Ishikawa (cell line): ENCODE data around the gene ELP4.

Experiments used
- CEBPB ChIP-seq: IDR thresholded peaks from 2 replicates; pipeline ENCODE4 v1.6.1; 2012
- CREB1 ChIP-seq: IDR thresholded peaks from 2 replicates; pipeline ENCODE4 v1.6.1; 2012; ENCODE audit warnings: low read depth
- EGR1 ChIP-seq: IDR thresholded peaks from 2 replicates; pipeline ENCODE4 v1.6.1; 2012
- EP300 ChIP-seq: IDR thresholded peaks from 2 replicates; pipeline ENCODE4 v1.6.1; 2012; ENCODE audit warnings: borderline replicate concordance
- FOXM1 ChIP-seq: IDR thresholded peaks from 2 replicates; pipeline ENCODE4 v1.6.1; 2012; ENCODE audit warnings: low read depth, borderline replicate concordance
- MAX ChIP-seq: IDR thresholded peaks from 2 replicates; pipeline ENCODE4 v1.6.1; 2012
- NFIC ChIP-seq: IDR thresholded peaks from 2 replicates; pipeline ENCODE4 v1.6.1; 2012
- RAD21 ChIP-seq: IDR thresholded peaks from 2 replicates; pipeline ENCODE4 v1.6.1; 2012; ENCODE audit warnings: low read depth
- REST ChIP-seq: IDR thresholded peaks from 2 replicates; pipeline ENCODE4 v1.6.1; 2012; ENCODE audit warnings: low read depth, mild to moderate bottlenecking
- TAF1 ChIP-seq: IDR thresholded peaks from 2 replicates; pipeline ENCODE4 v1.6.1; 2012; ENCODE audit warnings: low read depth, mild to moderate bottlenecking
- TCF12 ChIP-seq: IDR thresholded peaks from 2 replicates; pipeline ENCODE4 v1.6.1; 2012; ENCODE audit warnings: low read depth
- TEAD4 ChIP-seq: IDR thresholded peaks from 2 replicates; pipeline ENCODE4 v1.6.1; 2012
- USF1 ChIP-seq: IDR thresholded peaks from 2 replicates; pipeline ENCODE4 v1.6.1; 2012
- YY1 ChIP-seq: IDR thresholded peaks from 2 replicates; pipeline ENCODE4 v1.6.1; 2012; ENCODE audit warnings: low read depth
- ZBTB7A ChIP-seq: IDR thresholded peaks from 2 replicates; pipeline ENCODE4 v1.6.1; 2012; ENCODE audit warnings: low read depth

The ELP4 gene

GRCh38 chr11:31813391-31814175 lies 304.0 kb downstream of the ELP4 start:
- TF ChIP-seq FOXM1, result no peak
- TF ChIP-seq MAX, result no peak
- TF ChIP-seq USF1, result no peak
- no peak for TF ChIP-seq NFIC
- no peak for TF ChIP-seq CREB1
- TF ChIP-seq ZBTB7A, result no peak
- TF ChIP-seq YY1, result no peak
- TF ChIP-seq CEBPB, result no peak
- TF ChIP-seq TCF12, result no peak
- no peak for TF ChIP-seq EP300
- TF ChIP-seq REST, result no peak
- no peak for TF ChIP-seq TEAD4

- no peak for TF ChIP-seq EGR1
Observed at GRCh38 chr11:31814176-31814868, 304.8 kb downstream of the ELP4 start.

GRCh38 chr11:31815711-31816467 lies 306.3 kb downstream of the ELP4 start:
- no peak for TF ChIP-seq YY1
- 0 out of 2 replicates have a peak, but pooled peaks have one; percentile 22 for TF ChIP-seq ZBTB7A

GRCh38 chr11:31816468-31817053 lies 307.0 kb downstream of the ELP4 start:
- TF ChIP-seq CREB1 (no peak), TCF12 (peak; percentile 47; the same call in 1 of the 2 replicates), ZBTB7A (0 out of 2 replicates have a peak, but pooled peaks have one; percentile 2), CEBPB (no peak), NFIC (0 out of 2 replicates have a peak, but pooled peaks have one; percentile 16), FOXM1 (no peak)

- TF ChIP-seq CREB1, result no peak
- TF ChIP-seq TAF1, result no peak
- peak; percentile 58 for TF ChIP-seq MAX
- TF ChIP-seq YY1, result 0 out of 2 replicates have a peak, but pooled peaks have one; percentile 15
- TF ChIP-seq TEAD4, result 0 out of 2 replicates have a peak, but pooled peaks have one; percentile 6
Observed at GRCh38 chr11:31817054-31817620, 307.6 kb downstream of the ELP4 start.

GRCh38 chr11:31817621-31818424 lies 308.3 kb downstream of the ELP4 start:
- TF ChIP-seq EP300 (no peak), ZBTB7A (0 out of 2 replicates have a peak, but pooled peaks have one; percentile 10)

- TF ChIP-seq RAD21 (no peak), TEAD4 (no peak), YY1 (no peak), CEBPB (no peak), ZBTB7A (no peak), TCF12 (no peak), USF1 (no peak), EP300 (no peak), TAF1 (no peak), REST (no peak), EGR1 (no peak), CREB1 (no peak), NFIC (no peak)
Observed at GRCh38 chr11:31818425-31818755, 308.8 kb downstream of the ELP4 start.
